NOMO-1 treated with dmso at 0.1 percent for 144 hours (cell line): ENCODE measurements around the gene GNG2.

Source experiments
- DNase-seq: peaks from one replicate; lab custom pipeline; 2025; ENCODE audit not compliant: unreplicated experiment; lab: John Stamatoyannopoulos, UW

The GNG2 gene

GRCh38 chr14:51989293-51990234 lies 129.2 kb downstream of the GNG2 start, which contains the start of gene RTRAF:
RTRAF (plus strand) TSS chr14:51989546; CDS start chr14:51989640, 94 bp downstream.
- DNase-seq: peak; percentile 93

GRCh38 chr14:51990488-51990887 lies 130.1 kb downstream of the GNG2 start:
- DNase-seq: no peak

DNA sequence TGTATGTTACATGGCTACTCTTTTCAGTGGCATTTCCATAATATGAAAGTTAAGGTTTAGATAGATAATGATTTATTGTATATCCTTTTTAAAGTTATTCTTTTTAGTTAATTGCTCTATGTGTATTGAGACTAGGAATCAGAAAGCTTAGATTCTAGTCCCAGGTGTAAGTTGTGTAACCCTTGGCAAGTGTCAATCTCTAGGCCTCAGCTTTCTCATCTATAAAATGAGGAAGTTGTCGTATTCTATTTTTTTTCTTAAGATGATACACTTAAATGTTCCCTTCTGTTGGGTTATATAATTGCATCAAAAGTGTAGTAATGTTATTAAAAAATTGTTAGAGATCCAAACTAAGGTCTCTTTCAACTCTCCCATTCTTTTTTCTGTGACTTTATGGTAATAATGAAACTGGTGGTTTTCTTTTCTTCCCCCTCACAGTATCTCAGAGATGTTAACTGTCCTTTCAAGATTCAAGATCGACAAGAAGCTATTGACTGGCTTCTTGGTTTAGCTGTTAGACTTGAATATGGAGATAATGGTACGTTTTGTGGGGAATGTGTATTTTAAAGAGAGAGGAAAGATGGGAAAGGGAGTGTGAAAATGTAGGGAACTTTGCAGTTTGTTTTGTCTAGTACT lies 133.0 kb downstream of the GNG2 start:
- DNase-seq: no peak

DNA sequence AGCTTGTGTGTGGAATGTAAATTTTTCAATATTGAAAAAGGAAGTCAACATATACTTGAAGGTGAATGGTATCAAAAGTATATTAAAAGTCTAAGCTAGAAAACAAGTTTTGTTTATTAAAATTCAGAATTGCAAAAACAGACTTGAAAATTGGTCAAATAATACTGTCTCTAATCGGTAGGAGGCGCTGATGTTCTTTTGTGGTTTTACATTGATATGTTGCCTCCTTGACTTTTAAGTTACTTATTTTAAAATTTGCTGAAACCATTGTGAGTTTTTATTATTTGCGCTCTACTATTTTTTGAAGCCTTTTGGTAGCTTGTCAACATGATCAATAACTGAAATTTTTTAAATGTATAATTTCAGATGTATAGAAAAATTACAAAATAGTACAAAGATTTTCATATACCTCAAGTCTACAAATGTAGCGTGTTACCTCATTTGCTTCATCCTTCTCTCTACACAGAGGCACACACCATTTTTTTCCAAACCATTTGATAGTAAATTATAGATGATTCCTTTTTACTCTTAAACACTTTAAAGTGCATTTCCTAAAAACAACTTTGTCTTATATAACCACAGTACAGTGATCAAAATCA lies 135.8 kb downstream of the GNG2 start:
- DNase-seq: no peak

- no peak for DNase-seq
These were observed 137.9 kb downstream of the GNG2 start for GRCh38 chr14:51998348-51998747.

DNA sequence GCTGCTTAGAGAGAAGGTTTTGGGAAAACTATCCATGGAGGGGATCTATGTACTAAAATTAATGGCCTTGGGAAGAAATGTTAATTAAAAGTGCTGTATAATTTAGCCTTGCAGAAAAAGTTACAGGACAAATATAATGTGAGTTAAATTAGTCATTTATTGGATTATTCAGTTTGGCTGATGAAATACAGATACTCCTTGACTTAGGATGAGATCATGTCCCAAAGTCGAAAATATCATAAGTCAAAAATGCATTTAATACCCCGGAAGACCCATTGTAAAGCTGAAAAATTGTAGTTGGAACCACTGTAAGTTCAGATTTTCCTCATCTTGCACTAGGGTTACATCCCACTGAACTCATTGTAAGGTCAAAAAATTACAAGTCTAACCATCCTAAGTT lies 138.7 kb downstream of the GNG2 start:
- no peak for DNase-seq

DNA sequence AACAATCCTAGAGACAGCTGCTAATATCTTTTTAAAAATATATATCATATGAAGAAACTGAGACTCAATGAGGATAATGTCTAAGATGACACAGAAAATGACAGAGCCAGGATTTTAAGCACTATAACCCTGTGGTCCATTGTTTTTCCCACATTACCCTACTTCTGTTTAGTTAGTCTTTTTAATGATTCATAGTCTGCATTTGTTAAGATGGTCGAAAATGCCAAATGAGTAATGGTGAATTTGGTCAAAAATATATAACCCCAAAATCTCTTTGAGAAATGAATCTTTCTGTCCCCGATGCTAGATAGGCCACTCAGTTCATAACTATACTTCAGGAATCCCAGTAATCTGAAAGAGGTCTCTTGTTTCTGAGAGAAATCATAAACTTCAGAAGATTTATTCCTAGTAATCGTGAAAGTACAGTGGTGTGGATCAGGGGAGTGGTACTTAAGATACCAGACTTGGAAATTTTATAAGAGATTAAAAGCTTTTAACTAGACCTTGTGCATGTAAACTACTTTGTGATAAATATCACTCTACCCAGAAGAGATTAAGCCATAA lies 139.7 kb downstream of the GNG2 start:
- DNase-seq: no peak

DNA sequence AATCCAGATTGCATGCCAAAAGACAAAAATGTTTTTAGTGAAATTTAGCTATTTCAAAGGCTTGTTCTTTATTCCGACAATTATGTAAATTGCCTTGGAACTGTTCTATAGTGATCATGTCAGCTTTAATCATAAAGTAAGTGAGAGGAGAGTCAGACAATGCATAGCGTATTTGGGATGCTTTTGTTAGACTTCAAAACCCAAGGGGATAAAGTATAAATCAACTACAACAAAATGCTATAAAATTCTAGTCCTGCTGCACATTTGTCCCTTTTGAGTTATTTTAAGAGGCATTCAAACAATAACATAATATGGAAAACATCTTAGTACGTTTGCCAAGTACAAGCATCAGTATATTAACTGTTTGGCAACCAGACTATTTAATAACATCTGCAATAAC lies 140.3 kb downstream of the GNG2 start:
- DNase-seq: no peak

DNA sequence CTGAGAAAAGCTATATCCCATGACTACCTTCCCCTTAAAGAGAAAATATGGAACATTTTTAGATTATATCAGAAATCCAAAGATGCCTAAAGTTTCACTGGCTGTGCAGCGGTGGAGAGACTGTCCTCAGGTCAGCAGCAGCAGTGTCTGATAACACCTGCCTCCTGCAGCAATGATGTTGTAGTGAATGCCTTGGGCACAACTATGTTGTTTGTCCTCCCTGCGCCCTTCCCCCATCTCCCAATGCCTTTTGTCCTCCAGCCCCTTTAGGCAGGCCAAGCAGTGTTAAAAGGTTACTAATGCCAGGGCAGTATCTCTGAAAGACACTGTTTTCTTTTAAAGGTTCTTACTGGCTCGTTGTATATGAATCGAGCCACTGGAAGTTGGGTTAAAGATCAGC lies 142.1 kb downstream of the GNG2 start:
- no peak for DNase-seq

DNA sequence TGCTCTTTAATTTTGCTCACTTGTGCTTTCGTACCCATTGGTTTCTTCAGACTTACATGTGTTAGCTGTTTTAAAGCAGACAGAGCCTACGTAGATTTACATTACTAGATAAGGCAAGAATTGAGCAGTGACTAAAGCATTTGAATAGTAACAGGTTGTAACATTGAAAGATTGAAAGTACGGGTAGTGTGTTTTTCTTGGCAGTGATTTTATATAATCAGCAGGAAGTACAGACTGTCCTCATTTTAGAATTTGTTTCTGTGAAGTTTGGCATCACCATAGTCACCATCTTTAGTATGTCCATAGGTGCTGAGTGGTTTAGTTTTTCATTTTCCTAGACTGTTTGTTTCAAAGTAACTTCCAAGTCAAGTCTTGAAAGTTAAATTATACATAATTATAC lies 142.9 kb downstream of the GNG2 start:
- DNase-seq: no peak

- DNase-seq: no peak
These were observed 145.2 kb downstream of the GNG2 start for GRCh38 chr14:52005625-52006024.

- no peak for DNase-seq
These were observed 145.9 kb downstream of the GNG2 start for GRCh38 chr14:52006361-52006760.

- no peak for DNase-seq
These were observed 146.8 kb downstream of the GNG2 start for GRCh38 chr14:52007211-52007610.

GRCh38 chr14:52007637-52008036 lies 147.2 kb downstream of the GNG2 start:
- DNase-seq: no peak

- no peak for DNase-seq
These were observed 147.7 kb downstream of the GNG2 start for GRCh38 chr14:52008136-52008535.

GRCh38 chr14:52010173-52010693 lies 149.8 kb downstream of the GNG2 start:
- no peak for DNase-seq

DNA sequence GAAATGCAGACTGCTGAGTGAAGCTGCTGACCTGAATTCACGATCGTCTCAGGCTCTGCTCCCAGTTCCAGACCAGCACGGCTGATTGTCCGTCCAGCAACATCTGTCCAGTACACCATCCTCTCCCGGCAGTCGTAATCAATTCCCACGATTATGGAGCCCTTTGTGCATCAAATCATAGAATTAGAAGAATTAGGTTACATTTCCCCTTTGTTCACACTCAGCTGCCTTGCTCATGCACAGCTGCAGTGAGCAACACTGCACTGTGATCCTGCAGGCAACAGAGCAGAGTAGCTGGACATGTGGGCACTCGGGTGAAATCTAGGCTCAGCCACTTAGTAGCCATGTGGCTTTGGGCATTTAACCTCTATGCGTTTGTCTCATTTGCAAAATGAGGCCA lies 151.1 kb downstream of the GNG2 start:
- no peak for DNase-seq

DNA sequence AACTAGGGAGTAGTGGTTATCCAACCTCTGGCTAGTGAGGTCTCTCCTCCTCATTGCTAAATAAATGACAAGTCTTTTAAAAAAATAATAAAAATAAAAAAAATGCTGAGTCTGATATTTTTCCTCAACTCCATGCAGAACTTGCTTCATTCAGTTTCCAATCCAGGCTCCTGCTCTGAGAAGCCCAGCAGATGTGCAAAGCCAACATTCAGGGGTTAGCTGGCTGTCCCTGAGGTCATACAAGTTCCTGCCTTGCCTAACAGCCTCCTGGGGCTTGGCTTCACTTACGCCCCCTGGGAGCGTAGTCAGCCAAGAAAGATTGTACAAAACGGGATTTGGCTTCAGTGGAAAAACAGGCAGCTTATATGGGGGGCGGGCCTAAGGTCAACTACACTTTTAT lies 152.2 kb downstream of the GNG2 start:
- DNase-seq: no peak

DNA sequence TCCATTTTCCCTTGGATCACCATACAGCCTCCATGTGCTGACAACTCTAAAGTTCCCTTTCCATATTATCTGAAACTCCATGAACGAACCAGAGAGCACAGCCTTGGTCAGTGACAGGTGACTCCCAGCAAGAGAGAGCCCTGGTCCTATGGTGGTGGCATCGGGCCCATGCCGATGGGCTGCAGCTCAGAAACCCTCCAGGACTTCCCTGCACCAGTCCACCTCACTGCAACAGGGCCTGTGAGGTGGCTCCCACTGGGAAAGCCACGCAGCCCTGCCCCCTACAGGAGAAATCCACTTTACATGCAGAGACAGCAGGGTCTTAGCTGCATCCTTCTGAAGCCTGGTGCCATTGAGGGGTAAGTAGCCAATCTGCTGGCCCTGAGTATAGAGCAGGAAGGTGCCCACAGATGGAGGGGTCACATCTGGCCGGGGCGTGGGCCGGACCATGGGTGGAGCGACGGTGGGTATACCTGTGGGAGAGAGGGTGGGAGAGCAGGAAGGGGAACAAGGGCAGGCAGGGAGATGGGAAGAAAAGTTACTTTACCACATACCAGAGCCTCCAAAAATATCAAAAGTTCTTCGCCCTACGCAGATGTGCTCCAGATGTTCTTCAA lies 153.7 kb downstream of the GNG2 start:
- DNase-seq: no peak

- no peak for DNase-seq
These were observed 154.3 kb downstream of the GNG2 start for GRCh38 chr14:52014601-52015267.
